GM06990 (cell line): ENCODE data around the gene BCOR.

Experiments
- DNase-seq: peaks from one replicate; pipeline ENCODE4 v3.0.0-alpha.2; 2011; ENCODE audit not compliant: insufficient read length; ENCODE audit errors: extremely low read depth
- H3K27me3 ChIP-seq: replicated peaks from 2 replicates; pipeline ENCODE4 v1.6.0; 2011; ENCODE audit warnings: low read length; ENCODE audit not compliant: control insufficient read depth, insufficient read depth
- H3K36me3 ChIP-seq: 2 replicates; pipeline ENCODE4 v1.5.1; 2011; ENCODE audit warnings: low read length; ENCODE audit not compliant: control insufficient read depth, insufficient read depth
- H3K4me3 ChIP-seq: replicated peaks from 2 replicates; pipeline ENCODE4 v1.5.1; 2011; ENCODE audit warnings: low read depth, mild to moderate bottlenecking, control low read depth, low read length
- TF ChIP-seq, protein P1 (sequence below): IDR thresholded peaks from 2 replicates; pipeline ENCODE4 v1.5.1; 2011; ENCODE audit warnings: low read length, control low read depth, mild to moderate bottlenecking, inconsistent platforms; ENCODE audit not compliant: insufficient read depth, poor library complexity, severe bottlenecking

BCOR gene

DNA sequence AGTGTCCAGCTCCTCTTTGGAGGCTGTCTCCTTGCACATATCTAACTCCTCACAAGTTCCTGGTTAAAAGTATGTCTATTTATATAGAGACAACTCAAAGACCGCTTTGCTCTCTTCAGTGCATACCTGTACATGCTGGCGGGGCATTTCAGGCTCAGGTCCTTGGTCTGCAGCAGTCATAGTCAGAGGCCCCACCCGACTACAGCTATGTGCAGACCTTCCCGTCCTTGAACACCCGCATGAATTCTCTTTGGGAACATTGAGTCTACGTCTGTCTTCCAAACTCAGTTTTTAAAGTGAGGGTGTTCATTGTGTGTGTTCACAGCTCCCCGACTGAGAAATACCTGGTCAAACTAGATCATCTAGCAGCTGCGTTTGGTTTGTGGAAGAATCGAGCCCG, 4.2 kb downstream of the BCOR start:
- H3K36me3 ChIP-seq = no peaks in the 10 kb centered on the region
- no peaks in the 10 kb centered on the region for H3K27me3 ChIP-seq
- no peak for DNase-seq
- TF ChIP-seq, protein P1, sequence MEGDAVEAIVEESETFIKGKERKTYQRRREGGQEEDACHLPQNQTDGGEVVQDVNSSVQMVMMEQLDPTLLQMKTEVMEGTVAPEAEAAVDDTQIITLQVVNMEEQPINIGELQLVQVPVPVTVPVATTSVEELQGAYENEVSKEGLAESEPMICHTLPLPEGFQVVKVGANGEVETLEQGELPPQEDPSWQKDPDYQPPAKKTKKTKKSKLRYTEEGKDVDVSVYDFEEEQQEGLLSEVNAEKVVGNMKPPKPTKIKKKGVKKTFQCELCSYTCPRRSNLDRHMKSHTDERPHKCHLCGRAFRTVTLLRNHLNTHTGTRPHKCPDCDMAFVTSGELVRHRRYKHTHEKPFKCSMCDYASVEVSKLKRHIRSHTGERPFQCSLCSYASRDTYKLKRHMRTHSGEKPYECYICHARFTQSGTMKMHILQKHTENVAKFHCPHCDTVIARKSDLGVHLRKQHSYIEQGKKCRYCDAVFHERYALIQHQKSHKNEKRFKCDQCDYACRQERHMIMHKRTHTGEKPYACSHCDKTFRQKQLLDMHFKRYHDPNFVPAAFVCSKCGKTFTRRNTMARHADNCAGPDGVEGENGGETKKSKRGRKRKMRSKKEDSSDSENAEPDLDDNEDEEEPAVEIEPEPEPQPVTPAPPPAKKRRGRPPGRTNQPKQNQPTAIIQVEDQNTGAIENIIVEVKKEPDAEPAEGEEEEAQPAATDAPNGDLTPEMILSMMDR = no peak
- H3K4me3 ChIP-seq = peak overlapping the region; percentile 25; the same call in 1 of the 2 replicates

DNA sequence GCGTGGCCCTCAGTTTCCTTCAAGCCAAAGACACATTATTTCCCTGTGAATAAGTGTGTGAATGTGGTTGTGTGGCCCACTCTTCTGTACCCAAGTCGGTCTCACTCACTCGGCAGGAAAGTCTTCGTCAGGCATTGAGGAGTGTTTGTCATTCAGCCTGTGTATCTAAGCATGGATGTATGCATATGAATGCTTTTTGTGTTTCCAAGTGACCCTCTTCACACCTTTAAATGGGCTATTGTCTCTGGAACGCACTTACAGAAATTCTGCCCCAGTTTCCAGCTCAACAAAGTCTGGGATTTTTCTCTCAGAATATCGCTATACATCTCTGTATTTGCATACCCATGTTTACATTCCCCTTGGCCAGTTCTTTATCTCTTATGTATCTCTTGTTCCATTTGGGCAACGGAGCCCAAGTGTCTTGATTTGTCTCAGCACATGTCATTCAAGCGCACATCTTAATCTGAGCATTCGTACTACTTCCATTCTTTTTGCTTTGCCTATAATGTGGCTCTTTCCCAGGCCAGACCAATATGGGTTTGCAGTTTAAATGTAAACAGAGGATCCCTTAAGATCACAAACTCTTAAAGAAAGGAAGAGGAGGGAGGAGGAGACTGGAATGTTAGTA, 4.8 kb downstream of the BCOR start:
- Histone ChIP-seq H3K4me3 (no peak overlapping the region), H3K36me3 (no peaks in the 10 kb centered on the region), H3K27me3 (no peaks in the 10 kb centered on the region)
- TF ChIP-seq, protein P1 = no peak
- DNase-seq = no peak

DNA sequence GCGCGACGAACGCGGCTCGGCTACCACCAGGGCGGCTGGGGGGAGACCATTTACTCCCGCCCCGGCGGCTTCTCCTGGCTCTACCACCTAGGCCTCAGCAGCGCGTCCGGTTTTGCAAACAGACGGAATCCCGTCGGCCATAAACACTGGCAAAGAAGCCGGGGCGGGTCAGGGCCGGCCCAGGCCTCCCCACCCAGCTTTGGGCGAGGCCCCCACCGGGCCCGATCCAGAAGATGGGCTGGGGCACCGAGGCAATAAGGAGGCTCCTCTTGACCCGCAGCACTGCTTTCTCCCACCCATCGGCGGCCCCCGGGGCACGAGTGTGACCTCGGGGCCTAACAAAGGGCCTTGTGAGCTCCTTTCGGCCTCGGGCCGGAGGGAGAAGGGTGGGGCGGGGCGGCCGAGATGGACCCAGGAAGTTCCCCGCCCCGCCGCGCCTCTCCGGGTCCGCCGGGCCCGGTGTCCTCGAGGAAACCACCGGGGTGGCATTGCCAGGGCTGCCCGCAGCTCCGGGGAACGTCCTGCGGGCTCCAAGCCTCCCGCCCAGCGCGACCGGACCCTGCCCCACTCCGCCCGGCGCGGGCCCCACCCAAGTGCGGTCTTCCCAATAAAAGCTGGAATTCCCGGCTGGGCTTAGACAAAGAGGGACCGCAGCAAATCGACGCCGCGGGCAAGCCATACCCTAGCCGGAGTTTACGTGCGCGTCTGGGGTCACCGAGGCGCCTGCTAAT, 5.9 kb downstream of the BCOR start:
- H3K4me3 ChIP-seq = no peak overlapping the region
- DNase-seq = no peak
- TF ChIP-seq, protein P1 = no peak
- no peaks in the 10 kb centered on the region for H3K27me3 ChIP-seq
- H3K36me3 ChIP-seq = no peaks in the 10 kb centered on the region

DNA sequence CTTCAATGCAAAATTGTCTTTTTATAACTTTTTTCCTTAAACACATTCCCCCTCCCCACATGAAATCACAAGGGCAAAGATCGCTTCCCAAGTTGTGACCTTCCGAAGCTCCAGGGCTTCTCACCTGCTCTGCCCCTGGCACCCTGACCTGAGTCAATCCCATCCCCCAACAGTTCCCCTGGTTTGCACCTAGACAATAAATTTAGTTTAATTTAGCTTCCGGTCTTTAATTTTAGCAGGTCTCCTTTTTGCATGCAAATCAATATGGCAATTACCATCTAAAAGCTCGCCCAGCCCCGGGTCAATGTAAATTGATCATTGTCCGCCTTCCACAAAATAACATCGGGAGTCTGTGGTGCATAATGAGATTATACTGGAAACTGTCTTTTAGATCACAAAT, 6.8 kb downstream of the BCOR start:
- no peaks in the 10 kb centered on the region; the same call in 1 of the 2 replicates for H3K36me3 ChIP-seq
- DNase-seq = no peak
- H3K27me3 ChIP-seq = peaks cover 3% of the 10 kb centered on the region; the same call in 1 of the 2 replicates
- H3K4me3 ChIP-seq = no peak overlapping the region
- TF ChIP-seq, protein P1 = no peak

DNA sequence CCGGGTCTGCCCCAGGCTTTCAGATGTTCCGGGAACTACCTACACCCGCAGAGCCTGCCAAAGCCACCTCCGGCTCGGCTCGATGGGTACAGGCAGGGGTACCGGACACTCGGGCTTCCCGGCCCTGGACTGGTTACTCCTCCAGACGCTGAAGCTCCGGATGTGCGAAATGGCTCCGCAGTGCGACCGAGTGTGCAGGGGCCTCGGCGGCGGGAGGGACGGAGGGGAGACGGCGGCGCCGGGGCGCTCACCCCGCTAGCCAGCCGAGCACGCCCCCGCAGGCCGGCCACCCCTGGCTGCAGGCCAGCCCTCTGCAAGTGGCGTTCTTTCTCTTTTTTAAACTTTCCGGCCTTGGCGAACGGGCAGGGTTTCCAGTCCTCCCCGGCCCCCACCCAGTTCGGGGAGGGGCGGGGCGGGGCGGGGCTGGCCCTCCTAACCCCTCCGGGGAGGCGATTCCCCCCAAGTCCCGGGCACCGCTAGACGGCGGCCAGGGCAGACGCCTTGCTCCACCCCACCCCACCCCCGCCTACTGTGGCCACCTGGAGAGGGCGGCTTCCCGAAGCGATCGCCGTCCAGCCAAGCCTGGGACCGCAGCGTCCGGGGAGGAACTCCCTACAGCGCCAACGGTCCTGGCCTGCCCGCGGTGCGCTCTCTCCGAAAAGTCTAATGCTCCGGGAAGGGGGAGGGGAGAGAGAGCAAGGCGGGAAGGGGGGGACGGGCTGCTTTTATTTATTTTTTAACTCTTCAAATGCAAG, 7.5 kb downstream of the BCOR start:
- TF ChIP-seq, protein P1 = no peak
- no peak for DNase-seq
- Histone ChIP-seq H3K4me3 (no peak overlapping the region), H3K36me3 (no peaks in the 10 kb centered on the region; the same call in 1 of the 2 replicates), H3K27me3 (peaks cover 3% of the 10 kb centered on the region; the same call in 1 of the 2 replicates)
